Dendritic cell treated with granulocyte-macrophage colony-stimulating factor and Interleukin-4, amounts not matched to agents 40 ng/mL and 50 ng/mL, for 4 days (primary cell): ENCODE measurements around the gene PDCL3.
A peak's percentile ranks its signal among the peaks of the same experiment; 100 is the strongest.

ENCODE experiments used
- H3K27ac Mint-ChIP-seq: one replicate; pipeline ENCODE4 v1.8.0; 2022; ENCODE audit warnings: mild to moderate bottlenecking, mixed read lengths
- H3K27me3 Mint-ChIP-seq: one replicate; pipeline ENCODE4 v1.8.0; 2022; ENCODE audit warnings: mild to moderate bottlenecking, mixed read lengths
- H3K36me3 Mint-ChIP-seq: one replicate; pipeline ENCODE4 v1.8.0; 2022; ENCODE audit warnings: low read depth, mixed read lengths
- H3K4me1 Mint-ChIP-seq: one replicate; pipeline ENCODE4 v1.8.0; 2022; ENCODE audit warnings: low read depth, mixed read lengths
- H3K4me3 Mint-ChIP-seq: one replicate; pipeline ENCODE4 v1.8.0; 2022; ENCODE audit warnings: mild to moderate bottlenecking, moderate library complexity, mixed read lengths
- H3K9me3 Mint-ChIP-seq: one replicate; pipeline ENCODE4 v1.8.0; 2022; ENCODE audit warnings: mixed read lengths
- intact Hi-C: fragments of 100-400 bp; cut with micrococcal nuclease; formaldehyde crosslinking; loops from one replicate; pipeline ENCODE4 v1.15.0; 2022

The PDCL3 gene

DNA sequence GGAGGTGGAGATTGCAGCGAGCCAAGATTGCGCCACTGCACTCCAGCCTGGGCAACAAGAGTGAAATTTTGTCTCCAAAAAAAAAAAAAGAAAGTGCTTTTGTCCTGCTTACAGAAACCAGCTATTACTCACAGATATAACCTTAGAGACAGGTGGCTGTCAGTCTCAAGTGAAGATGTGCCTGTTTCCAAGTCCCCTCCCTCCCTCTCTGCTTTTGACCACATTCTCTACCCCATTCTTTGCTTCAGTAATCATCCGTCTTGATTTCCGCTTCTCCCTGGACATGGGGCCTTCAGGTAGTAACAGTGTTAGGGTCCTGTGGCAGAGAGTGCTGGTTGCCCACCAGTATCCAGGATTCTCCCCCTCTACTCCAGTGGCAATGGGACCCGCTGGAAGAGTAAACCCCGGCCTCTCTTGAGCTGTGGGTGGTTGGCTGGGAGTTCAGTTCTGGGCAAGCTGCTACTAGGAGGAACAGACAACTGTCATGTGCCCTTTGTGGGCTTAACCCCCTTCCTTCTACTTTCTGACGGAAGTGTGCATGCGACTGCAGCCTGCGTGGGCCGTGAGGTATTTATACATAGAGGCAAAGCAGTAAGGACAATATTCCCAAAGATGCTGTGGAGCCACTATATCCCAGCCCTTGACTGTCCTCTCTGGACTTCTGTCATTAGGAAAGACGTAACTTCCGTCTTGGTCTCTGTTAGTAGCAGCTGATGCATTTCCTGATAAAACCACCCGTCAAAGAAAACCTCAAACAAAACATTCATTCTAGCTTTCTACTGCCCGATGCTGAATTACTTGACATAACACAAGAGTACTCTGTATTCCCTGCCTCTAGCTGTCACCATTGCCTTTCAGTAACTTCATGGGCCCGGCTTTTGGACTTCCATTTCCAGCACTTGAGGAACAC, 17.8 kb downstream of the PDCL3 start:
- Mint-ChIP-seq H3K4me3 (peak overlapping the region; percentile 17), H3K9me3 (peaks cover 4% of the 10 kb centered on the region), H3K36me3 (peaks cover 20% of the 10 kb centered on the region), H3K27me3 (no peaks in the 10 kb centered on the region), H3K27ac (peak overlapping the region; percentile 75), H3K4me1 (peaks cover 13% of the 10 kb centered on the region)
- intact Hi-C loops = no loop called here

DNA sequence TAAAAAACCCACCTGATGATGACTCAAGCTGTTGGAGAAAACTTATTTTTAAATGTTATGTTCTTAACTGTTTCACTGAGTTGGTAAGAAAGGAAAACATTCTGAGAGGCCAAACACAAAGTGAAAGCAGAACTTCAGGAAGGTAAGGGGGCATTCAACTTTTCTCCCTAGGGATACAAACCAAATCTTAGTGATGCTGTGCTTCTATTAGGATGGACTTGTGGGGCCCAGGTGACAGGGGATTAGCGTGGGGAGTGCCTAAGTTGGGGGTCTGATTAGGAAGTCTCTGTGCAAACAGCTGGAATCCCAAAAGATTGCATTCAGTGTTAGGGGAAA, 18.5 kb downstream of the PDCL3 start:
- H3K9me3 Mint-ChIP-seq = peaks cover 7% of the 10 kb centered on the region
- H3K4me3 Mint-ChIP-seq = peak overlapping the region; percentile 17
- intact Hi-C loops = no loop called here
- peaks cover 13% of the 10 kb centered on the region for H3K4me1 Mint-ChIP-seq
- H3K27ac Mint-ChIP-seq = peak overlapping the region; percentile 75
- H3K36me3 Mint-ChIP-seq = peaks cover 14% of the 10 kb centered on the region
- no peaks in the 10 kb centered on the region for H3K27me3 Mint-ChIP-seq

DNA sequence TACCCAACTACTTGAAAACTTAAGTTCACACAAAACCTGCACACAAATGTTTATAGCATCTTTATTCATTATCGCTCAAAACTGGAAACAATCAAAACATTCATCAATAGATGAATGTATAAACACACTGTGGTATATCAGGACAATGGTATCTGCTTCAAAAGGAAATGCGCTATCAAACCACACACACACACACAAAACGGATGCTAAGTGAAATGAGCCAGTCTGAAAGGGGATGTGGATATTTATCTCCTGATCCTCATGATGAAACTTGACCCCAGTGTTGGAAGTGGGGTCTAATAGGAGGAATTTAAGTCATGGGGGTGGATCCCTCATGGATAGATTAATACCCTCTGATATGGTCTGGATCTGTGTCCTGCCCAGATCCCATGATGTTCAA, 22.0 kb downstream of the PDCL3 start:
- H3K36me3 Mint-ChIP-seq = no peaks in the 10 kb centered on the region
- H3K27ac Mint-ChIP-seq = no peak overlapping the region
- peaks cover 4% of the 10 kb centered on the region for H3K27me3 Mint-ChIP-seq
- intact Hi-C loops = no loop called here
- no peak overlapping the region for H3K4me3 Mint-ChIP-seq
- peaks cover 23% of the 10 kb centered on the region for H3K4me1 Mint-ChIP-seq
- H3K9me3 Mint-ChIP-seq = peaks cover 7% of the 10 kb centered on the region

DNA sequence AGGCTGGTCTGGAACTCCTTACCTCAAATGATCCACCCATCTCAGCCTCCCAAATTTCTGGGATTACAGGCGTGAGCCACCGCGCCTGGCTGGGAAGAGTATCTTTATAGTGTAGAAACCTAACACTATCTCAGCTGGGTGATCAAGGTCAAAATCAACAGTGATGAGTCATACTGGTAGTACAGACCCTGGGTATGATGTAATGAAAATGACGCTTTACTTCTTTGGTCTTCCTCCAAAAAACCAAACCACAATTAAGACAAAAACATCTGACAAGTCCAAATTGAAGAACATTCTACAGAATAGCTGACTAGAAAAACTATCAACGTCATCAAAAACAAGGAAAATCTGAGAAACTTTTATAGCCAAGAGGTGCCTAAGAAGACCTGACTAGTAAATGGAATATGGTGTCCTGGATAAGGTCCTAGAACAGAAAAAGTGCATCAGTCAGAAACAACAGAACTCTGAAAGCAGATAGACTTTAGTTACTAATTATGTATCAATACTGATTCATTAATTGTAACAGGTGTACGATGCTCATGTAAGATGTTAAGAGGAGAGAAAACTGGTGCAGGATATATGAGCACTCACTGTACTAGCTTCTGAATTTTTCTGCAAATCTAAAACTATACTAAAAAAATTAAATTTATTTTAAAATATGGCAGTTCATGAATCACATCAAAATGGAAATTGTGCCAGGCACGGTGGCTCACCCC, 25.4 kb downstream of the PDCL3 start:
- Mint-ChIP-seq H3K36me3 (no peaks in the 10 kb centered on the region), H3K27ac (no peak overlapping the region), H3K4me3 (no peak overlapping the region), H3K9me3 (peaks cover 7% of the 10 kb centered on the region), H3K4me1 (peaks cover 15% of the 10 kb centered on the region), H3K27me3 (peaks cover 4% of the 10 kb centered on the region)
- intact Hi-C loops = no loop called here

DNA sequence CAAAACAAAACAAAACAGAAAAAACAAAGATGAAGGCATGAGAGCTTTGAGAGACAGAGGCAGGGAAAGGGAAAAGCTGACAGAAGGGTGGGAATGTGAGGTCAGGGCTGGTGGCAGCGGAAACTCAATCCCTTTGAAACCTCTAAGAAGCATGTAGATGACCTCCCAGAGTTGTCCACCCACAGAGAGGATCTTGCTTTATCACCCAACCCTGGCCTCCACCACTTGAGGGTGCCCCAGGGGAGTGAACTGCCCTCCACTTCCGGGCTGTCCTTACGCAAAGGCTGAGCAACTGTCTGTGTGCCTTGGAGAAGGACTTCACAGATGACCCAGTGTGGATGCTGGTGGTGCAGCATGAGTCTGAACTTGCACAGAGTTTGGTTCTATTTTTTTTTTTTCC, 26.7 kb downstream of the PDCL3 start:
- peaks cover 7% of the 10 kb centered on the region for H3K9me3 Mint-ChIP-seq
- peaks cover 15% of the 10 kb centered on the region for H3K4me1 Mint-ChIP-seq
- H3K27me3 Mint-ChIP-seq = peaks cover 4% of the 10 kb centered on the region
- intact Hi-C loops = no loop called here
- H3K4me3 Mint-ChIP-seq = no peak overlapping the region
- no peak overlapping the region for H3K27ac Mint-ChIP-seq
- H3K36me3 Mint-ChIP-seq = no peaks in the 10 kb centered on the region

DNA sequence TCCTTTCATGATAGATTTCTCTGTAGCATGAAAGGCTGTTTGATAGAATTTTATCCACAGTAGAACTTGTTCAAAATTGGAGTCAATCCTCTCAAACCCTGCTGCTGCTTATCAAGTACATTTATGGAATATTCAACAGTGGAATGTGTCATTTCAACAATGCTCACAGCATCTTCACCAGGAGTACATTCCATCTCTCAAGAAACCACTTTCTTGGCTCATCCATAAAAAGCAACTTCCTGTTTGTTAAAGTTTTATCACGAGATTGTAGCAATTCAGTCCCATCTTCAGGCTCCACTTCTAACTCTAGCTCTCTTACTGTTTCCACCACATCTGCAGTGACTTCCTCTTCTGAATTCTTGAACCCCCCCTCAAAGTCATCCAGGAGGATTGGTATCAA, 29.4 kb downstream of the PDCL3 start:
- no peaks in the 10 kb centered on the region for H3K9me3 Mint-ChIP-seq
- no peak overlapping the region for H3K27ac Mint-ChIP-seq
- H3K36me3 Mint-ChIP-seq = no peaks in the 10 kb centered on the region
- peaks cover 11% of the 10 kb centered on the region for H3K27me3 Mint-ChIP-seq
- no peak overlapping the region for H3K4me3 Mint-ChIP-seq
- intact Hi-C loops = no loop called here
- peaks cover 20% of the 10 kb centered on the region for H3K4me1 Mint-ChIP-seq

DNA sequence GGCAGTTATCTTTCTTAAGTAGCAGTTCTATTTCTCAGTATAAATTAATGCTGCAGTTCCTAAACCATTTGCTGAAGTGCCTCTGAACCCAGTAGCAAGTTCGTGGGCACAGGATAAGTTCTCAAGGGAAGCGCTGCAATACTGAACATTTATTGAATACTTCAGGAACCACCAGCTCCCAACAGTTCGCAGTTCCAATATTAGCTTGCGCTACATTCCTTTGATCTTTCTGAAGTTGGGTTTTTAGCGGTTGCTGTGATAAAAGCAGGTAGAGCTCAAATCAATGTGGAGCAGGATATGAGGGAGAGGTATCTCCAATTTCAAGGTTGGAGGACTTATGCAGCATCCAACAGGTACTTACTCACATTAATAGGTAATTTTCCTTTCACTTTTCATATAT, 33.7 kb downstream of the PDCL3 start:
- Mint-ChIP-seq H3K27ac (no peak overlapping the region), H3K27me3 (peaks cover 7% of the 10 kb centered on the region), H3K36me3 (no peaks in the 10 kb centered on the region), H3K9me3 (no peaks in the 10 kb centered on the region), H3K4me1 (peaks cover 10% of the 10 kb centered on the region), H3K4me3 (no peak overlapping the region)
- intact Hi-C loops = no loop called here

DNA sequence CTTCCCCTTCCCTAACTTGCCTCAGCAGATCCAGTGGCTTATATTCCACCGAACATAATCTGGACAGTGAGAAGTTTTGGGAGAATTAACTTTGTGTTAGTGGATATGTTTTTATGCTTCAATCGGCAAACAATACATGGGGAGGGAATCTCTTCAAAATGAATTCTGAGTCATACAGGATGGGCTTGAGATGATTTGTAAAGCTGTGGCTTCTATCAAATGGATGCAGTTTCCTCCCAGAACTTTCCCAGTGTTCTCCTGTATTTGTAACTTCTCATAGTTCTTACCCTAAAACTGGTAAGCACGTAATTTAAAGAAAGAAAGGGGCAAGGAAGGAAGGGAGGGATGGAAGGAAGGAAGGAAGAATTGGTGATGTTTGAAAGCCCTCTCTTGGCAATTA, 36.8 kb downstream of the PDCL3 start:
- Mint-ChIP-seq H3K27me3 (peaks cover 7% of the 10 kb centered on the region), H3K4me3 (no peak overlapping the region), H3K36me3 (no peaks in the 10 kb centered on the region), H3K4me1 (peaks cover 5% of the 10 kb centered on the region), H3K9me3 (no peaks in the 10 kb centered on the region), H3K27ac (no peak overlapping the region)
- intact Hi-C loops = no loop called here

DNA sequence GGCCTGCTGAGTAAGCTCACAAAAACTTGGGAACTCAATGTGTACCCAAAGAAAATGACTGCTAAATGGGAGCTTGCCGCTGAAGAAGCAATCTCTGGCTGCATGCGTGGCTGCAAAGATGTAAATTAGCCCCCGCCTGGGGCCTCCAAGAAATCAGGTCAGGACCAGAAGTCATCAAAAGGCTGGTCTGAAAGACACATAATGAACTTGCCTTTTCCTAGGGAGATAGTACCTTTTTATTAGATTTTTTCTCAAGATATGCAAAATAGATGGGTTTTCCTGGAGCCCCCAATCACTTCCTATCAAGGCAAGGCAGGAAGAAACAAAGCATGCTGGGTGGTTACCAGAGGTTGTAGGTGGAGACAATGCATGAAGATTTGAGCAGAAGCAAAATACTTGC, 38.9 kb downstream of the PDCL3 start:
- Mint-ChIP-seq H3K9me3 (no peaks in the 10 kb centered on the region), H3K4me3 (no peak overlapping the region), H3K27me3 (peaks cover 3% of the 10 kb centered on the region), H3K4me1 (no peaks in the 10 kb centered on the region), H3K36me3 (no peaks in the 10 kb centered on the region), H3K27ac (no peak overlapping the region)
- intact Hi-C loops = no loop called here

DNA sequence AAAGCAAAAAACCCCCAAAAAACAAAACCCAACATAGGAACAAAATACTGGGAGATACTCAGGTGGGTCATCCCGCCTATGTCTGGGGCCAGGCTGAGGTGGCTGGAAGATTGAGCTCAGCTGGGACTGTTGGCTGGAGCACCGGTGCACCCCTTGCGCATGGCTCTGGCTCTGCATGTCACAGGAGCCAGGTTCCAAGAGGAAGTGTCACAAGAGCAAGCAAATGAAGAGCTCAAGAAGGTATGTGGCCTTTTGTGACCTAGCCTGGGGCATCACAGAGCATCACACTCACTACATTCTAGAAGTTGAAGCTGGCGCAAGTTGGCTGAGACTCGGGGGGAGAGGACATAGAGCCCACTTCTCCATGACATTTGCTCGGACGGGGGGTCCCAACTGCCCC, 40.6 kb downstream of the PDCL3 start:
- Mint-ChIP-seq H3K27me3 (peaks cover 6% of the 10 kb centered on the region), H3K4me1 (no peaks in the 10 kb centered on the region), H3K27ac (no peak overlapping the region), H3K9me3 (no peaks in the 10 kb centered on the region), H3K4me3 (no peak overlapping the region), H3K36me3 (no peaks in the 10 kb centered on the region)
- intact Hi-C loops = no loop called here

DNA sequence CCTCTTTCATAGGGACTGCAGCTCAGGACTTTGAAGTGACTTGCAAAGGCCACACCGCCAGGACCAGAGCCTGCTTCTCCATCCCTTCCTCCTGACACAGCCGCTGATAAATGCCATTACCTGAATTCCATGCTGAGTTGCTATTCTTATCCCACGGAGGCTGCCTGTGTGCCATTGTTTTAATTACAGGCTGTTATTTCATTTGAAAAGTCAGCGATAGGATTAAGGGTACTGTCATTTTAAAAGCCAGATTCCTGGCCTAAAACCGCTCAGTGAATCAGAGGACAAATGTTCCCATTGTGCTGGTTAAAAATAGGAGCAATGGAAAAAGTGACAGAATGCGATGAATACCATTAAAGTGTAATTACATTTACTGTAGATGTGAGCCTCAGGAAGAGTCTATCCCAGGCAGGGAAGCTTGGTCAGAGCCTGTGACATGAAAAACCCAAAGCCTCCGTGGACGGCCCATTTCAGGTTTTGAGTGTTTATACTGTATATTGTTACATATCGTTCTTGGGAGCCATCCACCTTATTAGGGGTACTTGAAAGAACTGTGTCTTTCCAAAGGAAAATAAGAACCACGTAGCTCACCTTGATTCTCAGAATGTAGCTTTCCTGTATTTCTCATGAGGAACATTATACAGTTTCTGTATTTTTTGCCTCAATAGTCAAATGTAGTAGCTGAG, 41.3 kb downstream of the PDCL3 start:
- Mint-ChIP-seq H3K4me3 (no peak overlapping the region), H3K9me3 (no peaks in the 10 kb centered on the region), H3K36me3 (no peaks in the 10 kb centered on the region), H3K4me1 (no peaks in the 10 kb centered on the region), H3K27ac (no peak overlapping the region), H3K27me3 (peaks cover 6% of the 10 kb centered on the region)
- intact Hi-C loops = no loop called here

DNA sequence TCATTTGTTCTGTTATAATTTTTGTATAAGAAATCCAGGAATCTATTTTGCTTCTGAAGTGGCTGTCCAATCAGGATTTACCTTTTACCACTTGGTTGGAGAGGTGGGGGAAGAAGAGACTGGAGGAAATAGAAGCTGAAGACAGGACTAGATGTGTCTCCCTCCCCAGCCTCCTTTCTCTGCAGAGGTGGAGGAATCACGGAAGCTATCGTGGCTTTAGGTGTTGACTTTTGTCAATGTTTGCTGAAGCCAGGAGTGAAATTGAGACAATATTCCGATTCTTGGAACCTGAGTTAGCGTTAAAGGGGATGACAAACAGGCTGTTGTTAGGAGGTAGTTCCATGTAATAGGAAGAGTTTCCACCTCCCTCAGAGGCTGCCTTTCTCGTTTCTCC, 43.5 kb downstream of the PDCL3 start:
- H3K9me3 Mint-ChIP-seq = no peaks in the 10 kb centered on the region
- no peaks in the 10 kb centered on the region for H3K4me1 Mint-ChIP-seq
- no peaks in the 10 kb centered on the region for H3K36me3 Mint-ChIP-seq
- no peak overlapping the region for H3K27ac Mint-ChIP-seq
- no peak overlapping the region for H3K4me3 Mint-ChIP-seq
- H3K27me3 Mint-ChIP-seq = peaks cover 6% of the 10 kb centered on the region
- intact Hi-C loops = loop anchor here (1.0 kb wide), 1 partner anchor 379 kb away; no protein-coding TSS in a partner anchor

DNA sequence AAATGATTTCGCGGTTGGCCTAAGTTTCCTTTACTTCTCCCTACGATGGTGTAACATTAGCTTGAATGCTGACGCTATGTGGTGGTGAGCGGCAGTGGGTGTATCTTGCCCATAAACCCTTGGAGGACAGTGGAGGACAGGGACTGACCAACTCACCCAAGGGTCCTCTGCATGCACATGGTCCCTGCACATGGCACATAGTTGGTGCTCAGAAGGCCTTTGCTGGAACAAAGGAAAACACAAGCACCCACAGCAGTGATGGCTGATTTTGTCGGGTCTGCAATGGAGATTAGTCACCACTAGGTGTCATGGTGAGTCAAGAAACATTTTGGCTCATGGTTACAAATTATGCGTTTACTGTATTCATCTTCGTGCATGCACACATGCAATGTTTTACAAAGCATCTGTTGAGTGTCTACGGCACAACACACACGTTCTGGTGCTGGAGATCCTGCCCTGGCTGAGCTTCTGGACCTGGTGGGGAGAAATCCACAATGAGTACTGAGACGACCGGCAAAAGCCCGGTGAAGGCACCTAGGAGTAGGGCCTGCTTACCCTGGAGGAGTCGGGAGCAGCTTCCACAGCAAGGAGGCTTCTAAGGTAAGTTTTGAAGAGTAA, 44.0 kb downstream of the PDCL3 start:
- H3K4me3 Mint-ChIP-seq = peak overlapping the region; percentile 17
- intact Hi-C loops = loop anchor here (1.0 kb wide), 1 partner anchor 378 kb away; no protein-coding TSS in a partner anchor
- no peak overlapping the region for H3K27ac Mint-ChIP-seq
- peaks cover 6% of the 10 kb centered on the region for H3K27me3 Mint-ChIP-seq
- H3K9me3 Mint-ChIP-seq = no peaks in the 10 kb centered on the region
- no peaks in the 10 kb centered on the region for H3K4me1 Mint-ChIP-seq
- no peaks in the 10 kb centered on the region for H3K36me3 Mint-ChIP-seq

DNA sequence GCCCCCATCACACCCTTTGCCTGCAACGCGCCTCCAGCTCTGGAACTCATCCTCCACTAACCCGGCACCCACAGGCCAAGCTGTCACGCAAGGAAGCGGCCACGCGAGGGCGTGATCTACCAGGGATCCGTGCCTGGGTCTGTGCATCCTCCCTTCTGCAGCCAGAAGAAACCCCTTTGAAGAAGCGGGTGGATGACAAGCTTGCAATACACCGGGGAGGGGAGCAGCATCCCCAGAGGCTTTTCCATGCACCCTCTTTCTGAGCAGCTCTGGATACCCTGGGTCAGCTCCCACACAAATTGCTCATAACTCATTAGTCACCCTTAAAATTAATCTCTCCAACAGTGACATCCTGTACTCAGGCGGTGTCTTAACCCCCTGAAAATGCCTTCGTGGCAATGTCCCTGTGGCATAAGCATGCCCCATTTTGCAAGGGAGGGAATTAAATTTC, 47.6 kb downstream of the PDCL3 start:
- Mint-ChIP-seq H3K4me3 (no peak overlapping the region), H3K27ac (no peak overlapping the region), H3K4me1 (no peaks in the 10 kb centered on the region), H3K9me3 (no peaks in the 10 kb centered on the region), H3K27me3 (peaks cover 6% of the 10 kb centered on the region), H3K36me3 (no peaks in the 10 kb centered on the region)
- intact Hi-C loops = no loop called here
